Gastrocnemius medialis (tissue), 4 donors: Measurements from ENCODE around the gene RASSF5.

ENCODE experiments used
- CTCF ChIP-seq, 5 experiments: fragments of 450-650 bp in 3 of 5; fragments of 200-600 bp in 2 of 5; sonication (generic) in 2 of 5; IDR thresholded peaks in 4 of 5; conservative IDR thresholded peaks in 1 of 5; 1 replicate in 4 of 5; 2 replicates in 1 of 5; pipeline ENCODE4 v1.5.1; 2016 to 2019; ENCODE audit warnings: antibody characterized with exemption in 5 of 5, mild to moderate bottlenecking in 3 of 5, moderate library complexity in 3 of 5
- POLR2A ChIP-seq, 2 donors: fragments of 450-650 bp; IDR thresholded peaks; one replicate each; pipeline ENCODE4 v1.6.1; 2017; ENCODE audit warnings: antibody characterized with exemption in 2 of 2, mild to moderate bottlenecking in 2 of 2, moderate library complexity in 2 of 2

- peak; percentile 56 to 84 (median 70) for TF ChIP-seq CTCF (IDR thresholded peaks at IDR 0.05 in 4 of 5, conservative IDR thresholded peaks at IDR 0.05 in 1 of 5)
- TF ChIP-seq POLR2A (IDR thresholded peaks at IDR 0.05) = no peak
Measured at GRCh38 chr1:206461602-206462455, 45.5 kb upstream of the RASSF5 start.
